ENCODE data around the gene CASP1. TPM values are rescaled to one million over a fixed set of nuclear protein-coding genes. Genes with fewer than 3 reads are reported as not detected.

The CASP1 gene
- total and polyA plus RNA-seq, 10 of the 15 experiments (the other 5 are each of a cell fraction or from before 2014, with no cell fraction given), result 9.0 to 39.7 (median 17.6) TPM

- no peaks in the 10 kb centered on the region for H3K9me3 ChIP-seq (replicated peaks; ENCODE audit: control insufficient read depth, insufficient read depth, low read length)
- ATAC-seq (no peak), FAIRE-seq (no peak), DNase-seq (ENCODE audit: low read depth, low spot score) (no peak)
- H3K27ac ChIP-seq (ENCODE audit: control insufficient read depth, insufficient read depth), result no peak overlapping the region
- no TSS peak for BruUV-seq (replicated peaks)
- no peaks in the 10 kb centered on the region for H3K4me1 ChIP-seq (ENCODE audit: control insufficient read depth, insufficient read depth, low read length)
- no peak overlapping the region for H3K4me3 ChIP-seq
- TF ChIP-seq MTA2 (IDR thresholded peaks at IDR 0.05; ENCODE audit: low read depth) (no peak), RFX5 (IDR thresholded peaks at IDR 0.05; ENCODE audit: low read depth, low read length) (no peak), STAT1 (conservative IDR thresholded peaks at IDR 0.05) (no peak)
- no peaks in the 10 kb centered on the region for H4K20me1 ChIP-seq (ENCODE audit: control insufficient read depth, insufficient read depth)
- H2AFZ ChIP-seq (ENCODE audit: control insufficient read depth, low read depth, low read length), result no peak overlapping the region
- no peaks in the 10 kb centered on the region for H3K36me3 ChIP-seq (ENCODE audit: control insufficient read depth in 2 of 2, insufficient read depth in 2 of 2, low read length in 1 of 2)
- H3K9ac ChIP-seq (ENCODE audit: control insufficient read depth, insufficient read depth, low read length), result no peak overlapping the region
- in situ Hi-C loops (cut with MboI) (loop anchor here (10.0 kb wide), 1 partner anchor 388 kb away; no protein-coding TSS in a partner anchor), intact Hi-C loops (cut with micrococcal nuclease; ENCODE audit: unreplicated experiment) (loop anchor here (5.0 kb wide), 1 partner anchor 56 kb away; no protein-coding TSS in a partner anchor)
- H3K79me2 ChIP-seq (ENCODE audit: control insufficient read depth, insufficient read depth, low read length), result no peaks in the 10 kb centered on the region
- H3K27me3 ChIP-seq (replicated peaks in 1 of 2; ENCODE audit: control insufficient read depth in 2 of 2, insufficient read depth in 2 of 2, low read length in 1 of 2), result no peaks in the 10 kb centered on the region
- SMC1A ChIA-PET (ENCODE audit: uncharacterized antibody, unreplicated experiment), result no interaction called here
- RAD21 ChIA-PET (ENCODE audit: unreplicated experiment), result no interaction called here
- H3K4me2 ChIP-seq (ENCODE audit: control insufficient read depth, insufficient read depth), result no peak overlapping the region
- 0% methylated on average over 2 of the region's 2 CpGs for WGBS (ENCODE audit: insufficient coverage, insufficient replicate concordance, low lambda C conversion rate, missing lambda C conversion rate)
- POLR2A ChIA-PET, result no interaction called here
- CTCF ChIA-PET, result interaction anchor here (0.7 to 1.3 kb wide), 4 partner anchors 13 to 849 kb away, joined by 3 to 4 read pairs (median 3); no protein-coding TSS in a partner anchor
Measured at GRCh38 chr11:105003151-105003550, 31.8 kb downstream of the CASP1 start.

- Histone ChIP-seq H4K20me1 (ENCODE audit: control insufficient read depth, insufficient read depth) (no peaks in the 10 kb centered on the region), H3K9ac (ENCODE audit: control insufficient read depth, insufficient read depth, low read length) (no peak overlapping the region), H3K79me2 (ENCODE audit: control insufficient read depth, insufficient read depth, low read length) (no peaks in the 10 kb centered on the region), H3K27ac (ENCODE audit: control insufficient read depth, insufficient read depth) (no peak overlapping the region), H2AFZ (ENCODE audit: control insufficient read depth, low read depth, low read length) (no peak overlapping the region), H3K9me3 (replicated peaks; ENCODE audit: control insufficient read depth, insufficient read depth, low read length) (no peaks in the 10 kb centered on the region), H3K4me1 (ENCODE audit: control insufficient read depth, insufficient read depth, low read length) (no peaks in the 10 kb centered on the region), H3K36me3 (ENCODE audit: control insufficient read depth in 2 of 2, insufficient read depth in 2 of 2, low read length in 1 of 2) (no peaks in the 10 kb centered on the region), H3K4me3 (no peak overlapping the region), H3K4me2 (ENCODE audit: control insufficient read depth, insufficient read depth) (no peak overlapping the region), H3K27me3 (replicated peaks in 1 of 2; ENCODE audit: control insufficient read depth in 2 of 2, insufficient read depth in 2 of 2, low read length in 1 of 2) (no peaks in the 10 kb centered on the region)
- SMC1A ChIA-PET (ENCODE audit: uncharacterized antibody, unreplicated experiment), result interaction anchor here (1.0 kb wide), 1 partner anchor 33 kb away, joined by 4 read pairs; the partner anchor contains the start of gene CASP4
- CTCF ChIA-PET, result interaction anchor here (0.7 to 2.0 kb wide), 8 partner anchors 8 to 340 kb away, joined by 3 to 14 read pairs (median 3); partner anchors contain the start of gene CASP1
- no peak for FAIRE-seq
- POLR2A ChIA-PET, result no interaction called here
- peak; percentile 97 for ATAC-seq
- intact Hi-C loops (cut with micrococcal nuclease; ENCODE audit: unreplicated experiment) (loop anchor here (5.0 kb wide), 1 partner anchor 53 kb away; no protein-coding TSS in a partner anchor), in situ Hi-C loops (cut with MboI) (loop anchor here (10.0 kb wide), 1 partner anchor 386 kb away; no protein-coding TSS in a partner anchor)
- 63% methylated on average over 7 of the region's 7 CpGs for WGBS (ENCODE audit: insufficient coverage, insufficient replicate concordance, low lambda C conversion rate, missing lambda C conversion rate)
- DNase-seq (ENCODE audit: low read depth, low spot score), result peak; percentile 24
- RAD21 ChIA-PET (ENCODE audit: unreplicated experiment), result interaction anchor here (1.0 kb wide), 1 partner anchor 177 kb away, joined by 3 read pairs; no protein-coding TSS in a partner anchor
- no TSS peak for BruUV-seq (replicated peaks)
- peak; percentile 66 for TF ChIP-seq RAD21 (IDR thresholded peaks at IDR 0.05; ENCODE audit: insufficient read depth, low read depth, low read length)
- no peak for TF ChIP-seq ZBTB11 (CRISPR knock-in tag; IDR thresholded peaks at IDR 0.05)
- TF ChIP-seq PBX3 (IDR thresholded peaks at IDR 0.05; ENCODE audit: insufficient replicate concordance, low read depth, low read length), result no peak
- no peak for TF ChIP-seq EED (IDR thresholded peaks at IDR 0.05; ENCODE audit: low read depth)
- TF ChIP-seq ZBED1 (IDR thresholded peaks at IDR 0.05; ENCODE audit: borderline replicate concordance), result no peak
- TF ChIP-seq SMC3 (IDR thresholded peaks at IDR 0.05; ENCODE audit: borderline replicate concordance, low read length), result peak; percentile 61; the same call in 1 of the 2 replicates
- 0 out of 2 replicates have a peak, but pooled peaks have one; percentile 41 for TF ChIP-seq IRF4 (IDR thresholded peaks at IDR 0.05; ENCODE audit: low read depth, low read length)
- peak; percentile 26 to 33; a peak in 1 of 4 replicates for TF ChIP-seq BHLHE40 (IDR thresholded peaks at IDR 0.05; ENCODE audit: borderline replicate concordance in 1 of 2, low read depth in 2 of 2, low read length in 1 of 2)
Measured at GRCh38 chr11:105000797-105001196, 34.1 kb downstream of the CASP1 start.
